GM23338 (cell line): ENCODE measurements around the gene PTPRN2. TPM values are rescaled to one million over a fixed set of nuclear protein-coding genes. Genes with fewer than 3 reads are reported as not detected.

Source experiments
- ATAC-seq: fragments of 200-7000 bp; cut with Tn5 transposase; 3 replicates; pipeline ENCODE4 v1.9.1; 2020
- DNase-seq: peaks from one replicate; pipeline ENCODE4 v3.0.0-alpha.2; 2015; ENCODE audit warnings: low spot score
- H2AFZ ChIP-seq: fragments of 200-600 bp; sonication (generic); 2 replicates; pipeline ENCODE4 v1.8.0; 2016; ENCODE audit warnings: antibody characterized with exemption, mild to moderate bottlenecking, moderate library complexity
- H3F3A ChIP-seq: fragments of 200-600 bp; sonication (generic); replicated peaks from 2 replicates; pipeline ENCODE4 v1.8.0; 2017; ENCODE audit warnings: antibody characterized with exemption, mixed run types, low read depth
- H3K27ac ChIP-seq: fragments of 200-600 bp; sonication (generic); 2 replicates; pipeline ENCODE4 v1.6.1; 2016; ENCODE audit warnings: low read depth
- H3K27me3 ChIP-seq: fragments of 200-600 bp; sonication (generic); 2 replicates; pipeline ENCODE4 v1.8.0; 2016; ENCODE audit warnings: mild to moderate bottlenecking, mixed run types, moderate library complexity; ENCODE audit not compliant: insufficient read depth
- H3K36me3 ChIP-seq: fragments of 200-600 bp; sonication (generic); 2 replicates; pipeline ENCODE4 v1.8.0; 2016; ENCODE audit warnings: mild to moderate bottlenecking; ENCODE audit not compliant: insufficient read depth
- H3K4me1 ChIP-seq: fragments of 200-600 bp; sonication (generic); 2 replicates; pipeline ENCODE4 v1.8.0; 2016; ENCODE audit warnings: mild to moderate bottlenecking, moderate library complexity; ENCODE audit not compliant: insufficient read depth
- H3K4me2 ChIP-seq: fragments of 200-600 bp; sonication (generic); 2 replicates; pipeline ENCODE4 v1.7.1; 2017; ENCODE audit warnings: mixed run types
- H3K4me3 ChIP-seq: fragments of 200-600 bp; sonication (generic); 2 replicates; pipeline ENCODE4 v1.6.1; 2016; ENCODE audit warnings: mixed run types
- H3K79me2 ChIP-seq: fragments of 200-600 bp; sonication (generic); replicated peaks from 2 replicates; pipeline ENCODE4 v1.8.0; 2017; ENCODE audit warnings: mild to moderate bottlenecking; ENCODE audit not compliant: insufficient read depth
- H3K9me2 ChIP-seq: fragments of 200-600 bp; sonication (generic); 2 replicates; pipeline ENCODE4 v1.8.0; 2017; ENCODE audit not compliant: insufficient read depth
- H4K20me1 ChIP-seq: fragments of 200-600 bp; sonication (generic); replicated peaks from 2 replicates; pipeline ENCODE4 v1.8.0; 2017; ENCODE audit warnings: mild to moderate bottlenecking; ENCODE audit not compliant: insufficient read depth
- H3K27ac Mint-ChIP-seq: 2 replicates; pipeline ENCODE4 v1.8.0; 2020; ENCODE audit warnings: inconsistent platforms, mild to moderate bottlenecking, moderate library complexity, mixed read lengths
- H3K27me3 Mint-ChIP-seq: 3 replicates; pipeline ENCODE4 v1.8.0; 2022; ENCODE audit warnings: low read depth, mild to moderate bottlenecking, moderate library complexity, mixed read lengths, inconsistent platforms; ENCODE audit not compliant: insufficient read depth, poor library complexity
- H3K36me3 Mint-ChIP-seq: 3 replicates; pipeline ENCODE4 v1.8.0; 2021; ENCODE audit warnings: low read depth, mild to moderate bottlenecking, inconsistent platforms, moderate library complexity, mixed read lengths
- H3K4me1 Mint-ChIP-seq: 3 replicates; pipeline ENCODE4 v1.8.0; 2020; ENCODE audit warnings: mild to moderate bottlenecking, inconsistent platforms, mixed read lengths
- H3K4me3 Mint-ChIP-seq: 3 replicates; pipeline ENCODE4 v1.8.0; 2021; ENCODE audit warnings: moderate library complexity, mild to moderate bottlenecking, inconsistent platforms, mixed read lengths
- H3K9me3 Mint-ChIP-seq: 3 replicates; pipeline ENCODE4 v1.8.0; 2020; ENCODE audit warnings: moderate library complexity, mild to moderate bottlenecking, inconsistent platforms, mixed read lengths
- CREB1 ChIP-seq: fragments of 250-450 bp; sonication (Bioruptor Pico); IDR thresholded peaks from 2 replicates; pipeline ENCODE4 v1.5.0; 2020; ENCODE audit warnings: low read depth, mild to moderate bottlenecking, moderate library complexity
- CTCF ChIP-seq, 2 experiments: fragments of 200-600 bp in 1 of 2; sonication (generic) in 1 of 2; conservative IDR thresholded peaks; 2 replicates each; pipeline versions ENCODE4 v1.5.1 to v1.6.1; 2016 to 2017; ENCODE audit warnings: antibody characterized with exemption in 2 of 2, low read depth in 2 of 2, mild to moderate bottlenecking in 2 of 2, moderate library complexity in 1 of 2
- EZH2 ChIP-seq: fragments of 200-600 bp; sonication (generic); IDR thresholded peaks from one replicate; pipeline ENCODE4 v1.8.0; 2017; ENCODE audit warnings: antibody characterized with exemption, mild to moderate bottlenecking, low read depth; ENCODE audit not compliant: unreplicated experiment
- EZH2phosphoT487 ChIP-seq: fragments of 200-600 bp; sonication (generic); IDR thresholded peaks from one replicate; pipeline ENCODE4 v1.8.1; 2018; ENCODE audit warnings: antibody characterized with exemption; ENCODE audit not compliant: unreplicated experiment
- JUNB ChIP-seq: IDR thresholded peaks from one replicate; pipeline ENCODE4 v1.6.1; 2016; ENCODE audit warnings: antibody characterized with exemption; ENCODE audit not compliant: unreplicated experiment
- NANOG ChIP-seq: IDR thresholded peaks from 2 replicates; pipeline ENCODE4 v1.6.1; 2016; ENCODE audit warnings: antibody characterized with exemption, borderline replicate concordance
- POLR2AphosphoS5 ChIP-seq: IDR thresholded peaks from 2 replicates; pipeline ENCODE4 v1.6.1; 2016; ENCODE audit warnings: antibody characterized with exemption, low read depth
- REST ChIP-seq: IDR thresholded peaks from one replicate; pipeline ENCODE4 v1.6.1; 2018; ENCODE audit warnings: antibody characterized with exemption; ENCODE audit not compliant: unreplicated experiment
- STAT1 ChIP-seq: IDR thresholded peaks from one replicate; pipeline ENCODE4 v1.6.1; 2016; ENCODE audit warnings: antibody characterized with exemption; ENCODE audit not compliant: unreplicated experiment
- ZNF114 ChIP-seq: fragments of 250-450 bp; sonication (Bioruptor Pico); IDR thresholded peaks from 2 replicates; pipeline ENCODE4 v1.5.0; 2020; ENCODE audit warnings: mild to moderate bottlenecking, moderate library complexity
- ZNF331 ChIP-seq: fragments of 250-450 bp; sonication (Bioruptor Pico); IDR thresholded peaks from 2 replicates; pipeline ENCODE4 v1.5.0; 2020; ENCODE audit warnings: low read depth, mild to moderate bottlenecking, moderate library complexity
- polyA plus RNA-seq: library from polyadenylated mRNA; unstranded; fragments of >200 nt; fragmentation: Nextera tagmentation; extraction: Ambion mirVana; gene quantifications from 2 replicates; pipeline ENCODE4 v1.2.1, GENCODE V29; 2016
- total RNA-seq: library from RNA; depleted of rRNA; stranded (reverse); fragments of >200 nt; shearing (Covaris generic); gene quantifications from 2 replicates; pipeline ENCODE4 v1.2.3, GENCODE V29; 2014
- TF ChIP-seq, protein P1 (sequence below): IDR thresholded peaks from 2 replicates; pipeline ENCODE4 v1.6.1; 2016; ENCODE audit warnings: antibody characterized with exemption

The PTPRN2 gene
- total and polyA plus RNA-seq, 2 experiments from 2014 or later: 0.87 to 4.0 TPM

DNA sequence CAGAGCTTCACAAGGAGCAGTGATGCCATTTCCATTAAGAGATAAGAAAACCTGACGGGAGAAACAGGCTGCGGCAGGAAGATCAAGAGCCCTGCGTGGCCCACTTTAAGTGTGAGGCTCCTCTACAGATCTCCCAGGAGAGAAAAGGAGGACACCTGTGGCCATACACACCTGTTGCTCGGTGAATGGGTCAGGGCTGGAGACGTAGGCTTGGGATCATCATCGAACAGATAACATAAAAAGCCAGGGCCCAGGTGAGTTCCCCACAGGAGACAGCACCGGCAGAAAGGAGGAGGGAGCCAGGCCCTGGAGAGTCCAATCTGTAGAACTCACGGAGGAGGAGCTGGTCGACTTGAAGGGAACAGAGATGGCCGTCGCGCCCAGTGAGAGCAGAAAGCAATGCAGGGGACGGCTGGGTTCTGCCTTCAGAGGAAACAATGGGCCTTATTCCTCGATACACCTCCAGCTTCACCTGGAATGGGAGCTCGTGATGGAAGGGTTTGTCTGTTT, 694.0 kb downstream of the PTPRN2 start (continued):
- TF ChIP-seq NANOG: no peak
- TF ChIP-seq POLR2AphosphoS5: no peak
- TF ChIP-seq STAT1: no peak
- TF ChIP-seq EZH2: no peak

GRCh38 chr7:157892751-157893523, 694.7 kb downstream of the PTPRN2 start:
- no peak for ATAC-seq
- no peak overlapping the region for H3K4me3 ChIP-seq
- no peaks in the 10 kb centered on the region for H3F3A ChIP-seq
- H4K20me1 ChIP-seq: no peaks in the 10 kb centered on the region
- no peaks in the 10 kb centered on the region for H3K9me2 ChIP-seq
- H3K79me2 ChIP-seq: no peaks in the 10 kb centered on the region
- no peak overlapping the region for H2AFZ ChIP-seq
- H3K27me3 ChIP-seq: no peaks in the 10 kb centered on the region
- Mint-ChIP-seq H3K27me3 (no peaks in the 10 kb centered on the region), H3K4me3 (no peak overlapping the region), H3K27ac (no peak overlapping the region), H3K4me1 (no peaks in the 10 kb centered on the region), H3K9me3 (peaks cover 34% of the 10 kb centered on the region), H3K36me3 (peaks cover 60% of the 10 kb centered on the region)
- no peaks in the 10 kb centered on the region for H3K36me3 ChIP-seq
- no peaks in the 10 kb centered on the region for H3K4me1 ChIP-seq
- no peak for DNase-seq
- H3K4me2 ChIP-seq: no peak overlapping the region
- no peak overlapping the region for H3K27ac ChIP-seq
- TF ChIP-seq POLR2AphosphoS5 (no peak), EZH2 (no peak), ZNF331 (CRISPR knock-in tag) (no peak), REST (no peak), EZH2phosphoT487 (no peak), STAT1 (no peak), NANOG (no peak), CTCF (conservative IDR thresholded peaks at IDR 0.05; ENCODE audit: low read depth in 2 of 2) (no peak), JUNB (no peak), CREB1 (CRISPR knock-in tag) (no peak), ZNF114 (no peak)
- TF ChIP-seq, protein P1, sequence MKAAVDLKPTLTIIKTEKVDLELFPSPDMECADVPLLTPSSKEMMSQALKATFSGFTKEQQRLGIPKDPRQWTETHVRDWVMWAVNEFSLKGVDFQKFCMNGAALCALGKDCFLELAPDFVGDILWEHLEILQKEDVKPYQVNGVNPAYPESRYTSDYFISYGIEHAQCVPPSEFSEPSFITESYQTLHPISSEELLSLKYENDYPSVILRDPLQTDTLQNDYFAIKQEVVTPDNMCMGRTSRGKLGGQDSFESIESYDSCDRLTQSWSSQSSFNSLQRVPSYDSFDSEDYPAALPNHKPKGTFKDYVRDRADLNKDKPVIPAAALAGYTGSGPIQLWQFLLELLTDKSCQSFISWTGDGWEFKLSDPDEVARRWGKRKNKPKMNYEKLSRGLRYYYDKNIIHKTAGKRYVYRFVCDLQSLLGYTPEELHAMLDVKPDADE: no peak
